Muscle layer of duodenum (tissue), 2 donors: ENCODE measurements around the gene RAB28.

Experiments
- H3K27ac ChIP-seq: one replicate; pipeline ENCODE4 v1.7.0; 2013; ENCODE audit warnings: mild to moderate bottlenecking, low read length
- H3K27me3 ChIP-seq: one replicate; pipeline ENCODE4 v1.7.0; 2013; ENCODE audit warnings: low read depth, mild to moderate bottlenecking, control low read depth, low read length
- H3K36me3 ChIP-seq, 2 donors: one replicate each; pipeline ENCODE4 v1.7.0; 2013; ENCODE audit warnings: low read length in 2 of 2, control low read depth in 1 of 2, mild to moderate bottlenecking in 1 of 2; ENCODE audit not compliant: insufficient read depth in 2 of 2, control insufficient read depth in 1 of 2
- H3K4me1 ChIP-seq, 2 donors: one replicate each; pipeline ENCODE4 v1.7.0; 2013; ENCODE audit warnings: low read length in 2 of 2, mild to moderate bottlenecking in 2 of 2, control low read depth in 1 of 2, moderate library complexity in 1 of 2; ENCODE audit not compliant: insufficient read depth in 2 of 2, control insufficient read depth in 1 of 2
- H3K4me3 ChIP-seq, 2 donors: one replicate each; pipeline ENCODE4 v1.7.0; 2013; ENCODE audit warnings: low read length in 2 of 2, low read depth in 1 of 2, mild to moderate bottlenecking in 1 of 2
- H3K9me3 ChIP-seq, 2 donors: one replicate each; pipeline ENCODE4 v1.7.0; 2013; ENCODE audit warnings: low read length in 2 of 2, control low read depth in 1 of 2, mild to moderate bottlenecking in 1 of 2; ENCODE audit not compliant: control insufficient read depth in 1 of 2
- donor health status: healthy.

Gene RAB28

DNA sequence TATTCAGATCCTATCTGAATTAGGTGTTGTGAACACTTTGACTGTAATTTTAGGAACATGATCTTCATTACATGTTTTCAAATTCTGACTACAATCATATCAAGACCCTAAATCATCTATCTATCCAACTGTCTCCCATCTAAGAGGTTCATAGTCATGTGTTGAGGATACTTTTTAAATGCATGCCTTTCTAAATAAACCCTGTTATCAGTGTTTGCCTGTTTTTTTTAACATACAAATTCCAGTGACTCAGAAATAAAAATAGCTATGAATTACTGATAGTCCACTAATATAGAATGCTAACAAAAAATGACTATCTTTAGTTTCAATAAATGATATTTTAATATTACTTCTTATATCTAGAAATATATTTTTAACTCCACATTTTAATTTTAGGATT, 8.0 kb downstream of the RAB28 start:
- H3K36me3 ChIP-seq = peaks cover 0 to 4% of the 10 kb centered on the region in 2 donors
- H3K27ac ChIP-seq = no peak overlapping the region
- H3K4me3 ChIP-seq = no peak overlapping the region
- H3K27me3 ChIP-seq = no peaks in the 10 kb centered on the region
- H3K4me1 ChIP-seq = peaks cover 0 to 3% of the 10 kb centered on the region in 2 donors
- no peaks in the 10 kb centered on the region for H3K9me3 ChIP-seq

DNA sequence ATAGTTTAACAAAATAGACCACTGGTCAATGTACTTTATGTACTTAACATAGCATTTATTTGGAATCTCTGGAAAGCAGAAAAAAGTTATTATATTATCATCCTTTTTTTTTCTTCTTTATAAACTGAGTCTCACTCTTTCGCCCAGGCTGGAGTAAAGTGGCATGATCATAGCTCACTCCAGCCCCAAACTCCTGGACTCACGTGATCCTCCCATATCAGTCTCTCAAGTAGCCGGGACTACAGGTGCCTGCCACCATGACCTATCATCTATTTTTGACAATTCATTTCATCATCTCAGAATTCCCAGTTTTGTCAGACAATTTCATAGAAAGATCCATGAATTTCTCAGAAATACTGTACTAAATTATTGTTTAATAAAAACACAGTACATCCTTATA, 12.7 kb downstream of the RAB28 start:
- H3K4me3 ChIP-seq = no peak overlapping the region
- peaks cover 0 to 4% of the 10 kb centered on the region in 2 donors for H3K36me3 ChIP-seq
- H3K4me1 ChIP-seq = peaks cover 0 to 4% of the 10 kb centered on the region in 2 donors
- H3K9me3 ChIP-seq = no peaks in the 10 kb centered on the region
- no peak overlapping the region for H3K27ac ChIP-seq
- H3K27me3 ChIP-seq = no peaks in the 10 kb centered on the region

DNA sequence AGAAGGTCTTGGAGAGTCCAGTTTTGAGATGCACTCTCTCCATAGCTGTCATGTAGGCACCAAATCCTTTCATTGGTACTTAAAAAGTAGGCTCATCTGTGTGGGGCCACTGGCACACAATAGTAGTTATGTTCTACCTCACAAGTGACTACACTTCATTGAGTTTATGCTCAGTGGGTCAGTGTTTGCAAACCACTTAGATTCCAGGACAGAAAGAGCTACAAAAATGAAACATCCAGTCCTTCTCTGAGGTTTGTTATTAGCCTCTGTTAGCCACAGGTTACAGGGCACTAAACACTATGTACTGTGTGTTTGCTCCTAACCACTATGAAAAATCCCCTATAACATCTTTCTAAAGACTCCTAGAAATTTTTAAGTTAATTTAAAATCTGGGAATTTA, 13.8 kb downstream of the RAB28 start:
- Histone ChIP-seq H3K9me3 (peaks cover 0 to 4% of the 10 kb centered on the region in 2 donors), H3K4me1 (peaks cover 0 to 8% of the 10 kb centered on the region in 2 donors), H3K36me3 (peaks cover 0 to 4% of the 10 kb centered on the region in 2 donors), H3K27ac (no peak overlapping the region), H3K4me3 (no peak overlapping the region), H3K27me3 (no peaks in the 10 kb centered on the region)

DNA sequence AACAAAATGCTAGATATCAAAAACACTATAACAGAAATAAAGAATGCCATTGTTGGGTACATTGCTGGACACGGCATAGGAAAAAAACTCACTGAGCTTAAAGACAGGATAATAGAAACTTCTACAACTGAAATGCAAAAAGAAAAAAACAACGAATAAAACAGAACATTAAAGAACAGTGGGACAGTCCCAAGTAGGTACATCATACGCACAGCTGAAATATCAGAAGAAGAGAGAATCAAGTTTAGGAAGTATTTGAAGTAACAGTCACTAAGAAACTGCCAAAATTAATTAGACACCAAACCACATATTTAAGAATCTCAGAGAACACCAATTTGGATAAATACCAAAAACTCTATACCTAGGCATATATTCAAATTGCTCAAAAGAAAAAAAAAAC, 19.2 kb downstream of the RAB28 start:
- H3K4me1 ChIP-seq = peaks cover 0 to 8% of the 10 kb centered on the region in 2 donors
- peaks cover 0 to 4% of the 10 kb centered on the region in 2 donors for H3K9me3 ChIP-seq
- no peaks in the 10 kb centered on the region for H3K36me3 ChIP-seq
- no peak overlapping the region for H3K4me3 ChIP-seq
- H3K27me3 ChIP-seq = no peaks in the 10 kb centered on the region
- H3K27ac ChIP-seq = no peak overlapping the region

DNA sequence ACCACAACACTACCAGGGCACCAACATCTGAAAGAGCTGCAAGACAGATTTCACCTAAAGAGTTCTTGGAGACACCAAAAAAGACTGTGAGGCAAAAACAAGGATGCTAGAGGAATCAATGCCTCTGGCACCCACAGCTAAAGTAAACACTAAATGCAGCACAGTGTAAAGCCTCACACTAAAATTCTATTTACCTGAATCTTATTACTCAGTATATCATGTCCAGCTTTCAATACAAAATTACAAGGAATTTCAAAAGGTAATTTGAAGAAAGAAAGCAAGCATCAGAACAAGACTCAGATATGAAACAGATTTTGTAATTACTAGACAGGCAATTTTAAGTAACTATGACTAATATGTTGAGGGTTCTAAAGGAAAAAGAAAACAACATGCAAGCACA, 19.6 kb downstream of the RAB28 start:
- no peaks in the 10 kb centered on the region for H3K27me3 ChIP-seq
- H3K4me1 ChIP-seq = peaks cover 0 to 8% of the 10 kb centered on the region in 2 donors
- peaks cover 0 to 4% of the 10 kb centered on the region in 2 donors for H3K9me3 ChIP-seq
- no peaks in the 10 kb centered on the region for H3K36me3 ChIP-seq
- H3K4me3 ChIP-seq = no peak overlapping the region
- H3K27ac ChIP-seq = no peak overlapping the region

DNA sequence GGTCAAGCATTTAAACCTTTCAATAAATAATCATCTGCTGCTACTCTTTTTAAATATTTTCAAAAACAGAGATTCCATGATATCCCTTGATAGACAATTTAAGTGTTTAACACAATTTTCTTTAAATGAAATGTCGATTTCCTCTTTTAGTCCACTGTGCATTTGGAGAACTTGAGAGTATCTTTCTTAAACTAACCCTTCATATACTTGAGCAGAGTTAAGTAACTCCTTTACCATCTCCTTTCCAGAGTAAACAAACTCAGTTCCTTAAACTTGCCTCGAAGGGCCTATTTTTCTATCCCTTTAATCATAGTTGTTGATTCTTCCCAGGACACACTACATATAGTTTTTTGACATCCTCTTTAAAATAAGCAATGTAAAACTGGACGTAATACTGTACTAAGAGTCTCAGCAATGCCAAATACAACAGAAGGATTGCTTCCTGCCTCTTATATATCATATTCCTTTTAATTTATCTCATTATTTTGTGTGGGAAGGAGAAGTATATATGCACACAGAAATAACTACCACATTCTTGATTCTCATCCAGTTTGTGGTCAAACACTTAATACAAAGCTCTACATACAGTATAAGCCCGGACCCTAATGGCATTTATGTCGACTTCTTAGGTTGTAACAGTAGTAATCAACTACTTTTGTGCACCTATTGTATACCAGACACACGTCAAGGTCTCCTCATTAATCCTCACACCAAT, 22.8 kb downstream of the RAB28 start:
- Histone ChIP-seq H3K27me3 (no peaks in the 10 kb centered on the region), H3K4me3 (no peak overlapping the region), H3K9me3 (peaks cover 0 to 4% of the 10 kb centered on the region in 2 donors), H3K27ac (no peak overlapping the region), H3K4me1 (peaks cover 0 to 4% of the 10 kb centered on the region in 2 donors), H3K36me3 (peaks cover 0 to 5% of the 10 kb centered on the region in 2 donors)

DNA sequence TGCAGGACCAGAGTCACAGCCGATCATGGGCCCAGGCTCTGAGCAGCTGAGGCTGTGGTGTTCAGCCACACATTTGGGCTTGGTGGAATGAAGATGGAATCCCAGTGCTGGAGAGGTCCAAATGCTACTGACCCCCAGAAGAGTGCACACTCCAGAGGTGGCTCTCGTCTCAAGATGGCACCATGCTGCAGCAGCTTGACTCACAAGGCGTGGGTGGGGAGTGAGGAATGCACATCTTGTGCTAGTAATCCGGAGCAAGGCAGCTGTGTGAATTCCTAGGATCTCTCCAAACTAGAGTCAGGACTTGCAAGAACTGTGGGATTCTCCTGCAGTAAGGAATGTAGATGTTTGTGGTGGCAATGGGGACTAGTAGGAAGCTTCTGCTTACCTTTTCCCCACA, 28.7 kb downstream of the RAB28 start:
- Histone ChIP-seq H3K36me3 (peaks cover 16 to 22% of the 10 kb centered on the region in 2 donors), H3K27me3 (no peaks in the 10 kb centered on the region), H3K4me1 (no peaks in the 10 kb centered on the region), H3K4me3 (no peak overlapping the region), H3K27ac (no peak overlapping the region), H3K9me3 (no peaks in the 10 kb centered on the region)

DNA sequence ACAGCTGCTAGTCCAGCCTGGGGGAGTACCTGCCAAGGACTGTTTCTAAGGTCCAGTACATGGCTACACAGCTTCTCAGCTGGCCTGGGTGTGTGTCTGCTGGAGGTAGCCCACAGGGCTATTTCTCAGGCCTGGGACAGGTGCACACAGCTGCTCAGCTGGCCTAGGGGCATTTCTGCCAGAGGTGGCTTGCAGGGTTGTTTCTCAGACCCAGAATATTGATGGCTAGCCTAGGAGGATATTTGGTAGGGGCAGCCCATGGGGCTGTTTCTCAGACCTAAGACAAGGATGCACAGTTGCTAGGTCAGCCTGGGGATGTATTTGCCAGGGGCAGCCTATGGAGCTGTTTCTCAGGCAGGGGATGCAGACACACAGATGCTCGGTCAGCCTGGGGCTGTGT, 29.4 kb downstream of the RAB28 start:
- H3K4me3 ChIP-seq = no peak overlapping the region
- H3K27me3 ChIP-seq = no peaks in the 10 kb centered on the region
- no peak overlapping the region for H3K27ac ChIP-seq
- H3K9me3 ChIP-seq = no peaks in the 10 kb centered on the region
- H3K36me3 ChIP-seq = peaks cover 16 to 22% of the 10 kb centered on the region in 2 donors
- H3K4me1 ChIP-seq = no peaks in the 10 kb centered on the region

DNA sequence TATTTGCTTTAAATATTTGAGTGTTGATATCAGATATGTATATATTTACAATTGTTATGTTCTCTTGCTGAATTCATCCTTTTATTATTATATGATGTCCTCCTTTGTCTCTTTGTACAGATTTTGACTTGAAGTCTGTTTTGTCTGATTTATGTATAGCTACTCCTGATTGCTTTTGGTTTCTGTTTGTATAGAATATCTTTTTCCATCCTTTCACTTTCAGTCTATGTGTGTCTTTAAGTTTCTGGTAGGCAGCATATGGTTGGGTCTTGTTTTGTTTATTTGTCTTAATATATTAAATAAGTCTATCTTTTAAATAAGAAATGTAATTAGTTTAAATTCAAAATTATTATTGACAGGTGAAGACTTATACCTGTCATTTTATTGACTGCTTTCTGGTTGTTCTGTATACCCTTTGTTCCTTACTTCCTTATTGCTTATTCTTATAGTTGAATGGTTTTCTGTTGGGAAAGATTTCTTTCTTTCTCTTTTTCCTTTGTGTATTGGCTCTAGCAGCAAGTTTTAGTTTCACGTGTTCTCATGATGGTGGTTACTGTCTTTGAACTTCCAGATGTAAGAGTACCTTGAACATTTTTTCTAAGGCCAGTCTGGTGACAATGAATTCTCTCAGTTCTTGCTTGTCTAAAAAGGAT, 31.1 kb downstream of the RAB28 start:
- H3K9me3 ChIP-seq = no peaks in the 10 kb centered on the region
- H3K27ac ChIP-seq = no peak overlapping the region
- H3K4me3 ChIP-seq = no peak overlapping the region
- H3K27me3 ChIP-seq = no peaks in the 10 kb centered on the region
- peaks cover 16% of the 10 kb centered on the region in 2 donors for H3K36me3 ChIP-seq
- H3K4me1 ChIP-seq = no peaks in the 10 kb centered on the region

DNA sequence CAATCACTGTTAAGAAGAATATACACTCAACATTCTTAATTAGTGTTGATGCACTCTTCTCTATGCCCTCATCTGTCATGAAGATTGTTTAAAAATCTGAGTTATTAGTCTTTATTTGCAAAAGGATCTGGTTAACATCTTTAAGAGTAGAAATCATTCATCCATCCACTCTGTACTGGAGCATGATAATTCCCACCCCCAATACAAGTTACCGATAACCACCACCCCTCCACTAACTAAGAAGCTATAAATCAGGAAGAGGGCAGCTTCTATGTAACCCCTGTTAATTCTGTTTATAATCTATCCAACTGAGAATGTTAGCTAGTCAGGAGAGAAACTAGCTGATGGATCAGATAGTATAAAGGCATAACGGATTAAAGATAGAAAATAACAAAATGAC, 34.5 kb downstream of the RAB28 start:
- Histone ChIP-seq H3K27ac (no peak overlapping the region), H3K36me3 (peaks cover 5 to 12% of the 10 kb centered on the region in 2 donors), H3K9me3 (no peaks in the 10 kb centered on the region), H3K4me3 (no peak overlapping the region), H3K27me3 (no peaks in the 10 kb centered on the region), H3K4me1 (no peaks in the 10 kb centered on the region)

DNA sequence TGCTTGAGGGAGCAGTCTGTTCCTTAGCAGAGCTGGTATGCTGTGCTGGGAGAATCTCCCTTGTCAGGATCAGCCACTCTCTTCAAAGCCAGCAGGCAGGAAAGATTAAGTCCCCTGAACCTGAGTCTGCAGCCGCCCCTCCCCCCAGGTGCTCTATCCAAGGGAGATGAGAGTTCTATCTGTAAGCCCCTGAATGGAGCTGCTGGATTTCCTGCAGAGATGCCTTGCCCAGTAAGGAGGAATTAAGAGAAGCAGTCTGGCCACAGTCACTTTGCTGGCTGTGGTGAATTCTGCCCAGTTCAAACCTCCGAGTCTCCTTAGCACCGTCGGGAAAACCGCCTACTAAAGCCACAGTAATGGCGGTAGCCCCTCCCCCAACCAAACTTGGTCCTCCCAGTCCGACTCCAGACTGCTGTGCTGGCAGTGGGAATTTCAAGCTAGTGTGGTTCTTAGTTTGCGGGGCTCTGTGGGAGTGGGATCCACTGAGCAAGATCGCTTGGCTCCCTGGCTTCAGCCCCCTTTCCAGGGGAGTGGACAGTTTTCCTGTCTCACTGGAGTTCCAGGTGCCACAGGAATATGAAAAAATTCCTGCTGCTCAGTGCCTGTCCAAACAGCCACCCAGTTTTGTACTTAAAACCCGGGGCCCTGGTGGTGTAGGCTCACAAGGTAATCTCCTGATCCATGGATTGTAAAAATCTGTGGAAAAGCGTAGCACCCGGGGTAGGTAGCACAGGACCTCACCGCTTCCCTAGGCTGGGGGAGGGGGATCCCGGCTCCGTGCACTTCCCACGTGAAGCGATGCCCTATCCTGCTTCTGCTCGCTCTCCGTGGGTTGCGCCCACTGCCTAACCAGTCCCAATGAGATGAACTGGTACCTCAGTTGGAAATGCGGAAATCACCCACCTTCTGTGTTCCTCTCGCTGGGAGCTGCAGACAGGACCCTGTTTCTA, 38.0 kb downstream of the RAB28 start:
- H3K4me3 ChIP-seq = no peak overlapping the region

More for the DNA sequence above, 38.0 kb downstream of the RAB28 start:
- Histone ChIP-seq H3K36me3 (peaks cover 0 to 8% of the 10 kb centered on the region in 2 donors), H3K27ac (no peak overlapping the region), H3K4me1 (no peaks in the 10 kb centered on the region), H3K27me3 (no peaks in the 10 kb centered on the region), H3K9me3 (no peaks in the 10 kb centered on the region)
